Keratinocyte (primary cell): Measurements from ENCODE around the gene CACNA1B.

Source experiments
- CTCF ChIP-seq, 3 experiments: IDR thresholded peaks in 1 of 3; conservative IDR thresholded peaks in 1 of 3; optimal IDR thresholded peaks in 1 of 3; 2 replicates in 2 of 3; 3 replicates in 1 of 3; pipeline versions ENCODE3 to v1.5.1; 2011; ENCODE audit warnings: low read length in 3 of 3, mild to moderate bottlenecking in 3 of 3, moderate library complexity in 2 of 3, control low read depth in 1 of 3, inconsistent platforms in 1 of 3; ENCODE audit not compliant: insufficient read depth in 2 of 3; ENCODE audit errors: extremely low read depth in 1 of 3
- EZH2 ChIP-seq: IDR thresholded peaks from one replicate; pipeline ENCODE4 v1.6.1; 2012; ENCODE audit warnings: inconsistent platforms, mild to moderate bottlenecking, low read length, moderate library complexity

DNA sequence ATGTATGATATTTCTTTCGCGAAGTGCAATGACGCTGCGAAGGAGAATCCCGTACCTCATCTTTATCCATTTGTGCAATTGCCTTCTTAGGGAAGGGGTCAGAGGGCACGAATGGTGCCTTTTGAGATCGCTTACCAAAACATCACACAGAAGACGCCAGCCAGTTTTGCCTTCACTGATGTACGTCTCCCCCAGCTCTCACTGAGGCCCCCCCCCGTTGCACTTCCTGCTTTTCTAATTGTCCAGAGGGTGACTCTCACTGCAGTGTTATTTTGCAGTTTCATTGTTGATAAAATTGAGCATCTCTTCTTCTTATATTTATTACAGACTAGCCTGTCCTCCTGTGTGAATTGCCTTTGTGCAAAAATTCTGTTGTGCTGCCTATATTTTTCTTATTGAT lies 39.0 kb upstream of the CACNA1B start:
- TF ChIP-seq CTCF (optimal IDR thresholded peaks at IDR 0.05 in 1 of 3, IDR thresholded peaks at IDR 0.05 in 1 of 3, conservative IDR thresholded peaks at IDR 0.05 in 1 of 3; ENCODE audit: extremely low read depth in 1 of 3, insufficient read depth in 2 of 3, low read length in 3 of 3), result no peak
- TF ChIP-seq EZH2, result no peak
